Smooth muscle cell (in vitro differentiated cells): ENCODE results near the gene KIF20B. TPM values are rescaled to one million over a fixed set of nuclear protein-coding genes. Genes with fewer than 3 reads are reported as not detected.
"Not testable (repeated sequence)": the region's sequence is repeated elsewhere in the genome, so short reads cannot be mapped to it uniquely, and the experiment has no call there.

Experiments used
- DNase-seq: peaks from one replicate; lab custom pipeline; 2025; ENCODE audit not compliant: unreplicated experiment; lab: John Stamatoyannopoulos, UW
- H2AFZ ChIP-seq: fragments of 200-600 bp; sonication (generic); 2 replicates; pipeline ENCODE4 v1.6.0; 2016; ENCODE audit warnings: antibody characterized with exemption, low read depth, mild to moderate bottlenecking
- H3F3A ChIP-seq: fragments of 200-600 bp; sonication (generic); 2 replicates; pipeline ENCODE4 v1.6.0; 2017; ENCODE audit warnings: antibody characterized with exemption, low read depth
- H3K27ac ChIP-seq: fragments of 200-600 bp; sonication (generic); 2 replicates; pipeline ENCODE4 v1.5.1; 2016; ENCODE audit warnings: low read depth, mild to moderate bottlenecking
- H3K27me3 ChIP-seq: fragments of 200-600 bp; sonication (generic); 2 replicates; pipeline ENCODE4 v1.6.1; 2016; ENCODE audit warnings: low read depth, mild to moderate bottlenecking
- H3K36me3 ChIP-seq: fragments of 200-600 bp; sonication (generic); 2 replicates; pipeline ENCODE4 v1.5.1; 2016; ENCODE audit warnings: low read depth
- H3K4me1 ChIP-seq: fragments of 200-600 bp; sonication (generic); 2 replicates; pipeline ENCODE4 v1.5.1; 2016; ENCODE audit warnings: low read depth
- H3K4me2 ChIP-seq: fragments of 200-600 bp; sonication (generic); 2 replicates; pipeline ENCODE4 v1.6.0; 2016; ENCODE audit warnings: mild to moderate bottlenecking
- H3K4me3 ChIP-seq: fragments of 200-600 bp; sonication (generic); 2 replicates; pipeline ENCODE4 v1.5.1; 2016; ENCODE audit warnings: mild to moderate bottlenecking
- H3K79me2 ChIP-seq: fragments of 200-600 bp; sonication (generic); 2 replicates; pipeline ENCODE4 v1.6.0; 2016; ENCODE audit warnings: low read depth, mild to moderate bottlenecking
- H3K9ac ChIP-seq: fragments of 200-600 bp; sonication (generic); 2 replicates; pipeline ENCODE4 v1.6.0; 2016; ENCODE audit warnings: low read depth
- H3K9me3 ChIP-seq: fragments of 200-600 bp; sonication (generic); replicated peaks from 2 replicates; pipeline ENCODE4 v1.5.1; 2016; ENCODE audit warnings: low read depth
- H4K20me1 ChIP-seq: fragments of 200-600 bp; sonication (generic); 2 replicates; pipeline ENCODE4 v1.6.0; 2016; ENCODE audit warnings: low read depth
- CTCF ChIP-seq: fragments of 200-600 bp; sonication (generic); IDR thresholded peaks from 2 replicates; pipeline ENCODE4 v1.5.1; 2017; ENCODE audit warnings: borderline replicate concordance, mild to moderate bottlenecking, antibody characterized with exemption; ENCODE audit not compliant: insufficient read depth, poor library complexity, severe bottlenecking
- WGBS: methylation state at CpG from one replicate; pipeline ENCODE4 v1.1.7; 2016; ENCODE audit warnings: low lambda C conversion rate; 5-methylcytosine and 5-hydroxymethylcytosine counted together
- polyA plus RNA-seq: library from polyadenylated mRNA; unstranded; fragments of >200 nt; fragmentation: Nextera tagmentation; extraction: Ambion mirVana; gene quantifications from 2 replicates; pipeline ENCODE4 v1.2.1, GENCODE V29; 2016
- total RNA-seq: library from RNA; depleted of rRNA; stranded (reverse); fragments of >200 nt; gene quantifications from 2 replicates; pipeline ENCODE4 v1.2.3, GENCODE V29; 2014

The KIF20B gene
- total and polyA plus RNA-seq, 2 experiments from 2014 or later, result 4.5 to 6.0 TPM

- no peak overlapping the region for H3K9ac ChIP-seq
- H3K4me3 ChIP-seq, result no peak overlapping the region
- H3K9me3 ChIP-seq, result no peaks in the 10 kb centered on the region
- WGBS, result 43% methylated on average over 3 of the region's 3 CpGs
- no peaks in the 10 kb centered on the region for H3K36me3 ChIP-seq
- H3K4me1 ChIP-seq, result peaks cover 4% of the 10 kb centered on the region
- no peaks in the 10 kb centered on the region for H3K79me2 ChIP-seq
- no peaks in the 10 kb centered on the region for H3K27me3 ChIP-seq
- peaks cover 7% of the 10 kb centered on the region for H3F3A ChIP-seq
- H4K20me1 ChIP-seq, result no peaks in the 10 kb centered on the region
- no peak overlapping the region for H3K4me2 ChIP-seq
- TF ChIP-seq CTCF, result no peak
- H2AFZ ChIP-seq, result no peak overlapping the region
- no peak for DNase-seq
- no peak overlapping the region for H3K27ac ChIP-seq
These were observed 112.2 kb downstream of the KIF20B start for GRCh38 chr10:89813546-89813945.

GRCh38 chr10:89814278-89814677 is 112.9 kb downstream of the KIF20B start:
- no peak for DNase-seq
- no peaks in the 10 kb centered on the region for H3K9me3 ChIP-seq
- H3K79me2 ChIP-seq, result no peaks in the 10 kb centered on the region
- H2AFZ ChIP-seq, result peak overlapping the region; percentile 4
- H3K36me3 ChIP-seq, result no peaks in the 10 kb centered on the region
- no peak overlapping the region for H3K9ac ChIP-seq
- H3K4me3 ChIP-seq, result no peak overlapping the region
- peaks cover 7% of the 10 kb centered on the region for H3F3A ChIP-seq
- no peaks in the 10 kb centered on the region for H3K27me3 ChIP-seq
- H3K4me1 ChIP-seq, result peaks cover 4% of the 10 kb centered on the region
- H4K20me1 ChIP-seq, result no peaks in the 10 kb centered on the region
- no peak for TF ChIP-seq CTCF
- 10% methylated on average over 1 of the region's 1 CpG for WGBS
- peak overlapping the region; percentile 43 for H3K4me2 ChIP-seq
- no peak overlapping the region for H3K27ac ChIP-seq

- no peak overlapping the region for H3K4me3 ChIP-seq
- no peak overlapping the region for H2AFZ ChIP-seq
- no peaks in the 10 kb centered on the region for H3K79me2 ChIP-seq
- no peaks in the 10 kb centered on the region for H4K20me1 ChIP-seq
- no peaks in the 10 kb centered on the region for H3K27me3 ChIP-seq
- DNase-seq, result no peak
- H3K4me2 ChIP-seq, result no peak overlapping the region
- H3F3A ChIP-seq, result peaks cover 7% of the 10 kb centered on the region
- H3K36me3 ChIP-seq, result no peaks in the 10 kb centered on the region
- peaks cover 4% of the 10 kb centered on the region for H3K4me1 ChIP-seq
- no peaks in the 10 kb centered on the region for H3K9me3 ChIP-seq
- WGBS, result 91% methylated on average over 5 of the region's 5 CpGs
- H3K9ac ChIP-seq, result no peak overlapping the region
- no peak for TF ChIP-seq CTCF
- no peak overlapping the region for H3K27ac ChIP-seq
These were observed 113.9 kb downstream of the KIF20B start for GRCh38 chr10:89815049-89815853.

GRCh38 chr10:89819008-89819407 is 117.6 kb downstream of the KIF20B start:
- not testable (repeated sequence) for H2AFZ ChIP-seq, H3K4me1 ChIP-seq, H3K79me2 ChIP-seq, DNase-seq, H3K4me2 ChIP-seq, H3K9ac ChIP-seq, H4K20me1 ChIP-seq, H3K36me3 ChIP-seq, H3K9me3 ChIP-seq, H3K27ac ChIP-seq, H3F3A ChIP-seq, H3K4me3 ChIP-seq, H3K27me3 ChIP-seq
- WGBS, result 91% methylated on average over 3 of the region's 3 CpGs

Other genes with a start within 250 kb of the KIF20B start
- not detected in 2 replicates for gene SLC16A12, start 166.0 kb upstream of the KIF20B start, total RNA-seq
- gene SLC16A12, start 166.0 kb upstream of the KIF20B start, polyA plus RNA-seq, result not detected in 2 replicates
- 13.0 and 14.1 TPM in 2 replicates for gene PANK1, start 56.3 kb upstream of the KIF20B start, total RNA-seq
- gene PANK1, start 56.3 kb upstream of the KIF20B start, polyA plus RNA-seq, result 7.3 and 8.6 TPM in 2 replicates